GM10248 (cell line): ENCODE measurements around the gene LARGE1.

ENCODE experiments used
- CTCF ChIA-PET: fragments of 300-600 bp; sonication (Branson Sonifier 250); formaldehyde crosslinking; extraction: SDS; loops from one replicate; lab custom pipeline; 2021; ENCODE audit warnings: antibody characterized with exemption; lab: Yijun Ruan, JAX
- POLR2A ChIA-PET: fragments of 350-650 bp; sonication (Branson Sonifier 250); formaldehyde crosslinking; extraction: SDS; loops from one replicate; lab custom pipeline; 2020; ENCODE audit warnings: antibody characterized with exemption; lab: Yijun Ruan, JAX
- DNase-seq: peaks from one replicate; pipeline ENCODE4 v3.0.0; 2012; ENCODE audit errors: extremely low spot score
- TF ChIP-seq, protein P1 (sequence below): IDR thresholded peaks from 2 replicates; pipeline ENCODE4 v1.5.1; 2012; ENCODE audit warnings: mild to moderate bottlenecking, low read depth; ENCODE audit errors: extremely low read depth, missing control alignments, control extremely low read depth

The LARGE1 gene

DNA sequence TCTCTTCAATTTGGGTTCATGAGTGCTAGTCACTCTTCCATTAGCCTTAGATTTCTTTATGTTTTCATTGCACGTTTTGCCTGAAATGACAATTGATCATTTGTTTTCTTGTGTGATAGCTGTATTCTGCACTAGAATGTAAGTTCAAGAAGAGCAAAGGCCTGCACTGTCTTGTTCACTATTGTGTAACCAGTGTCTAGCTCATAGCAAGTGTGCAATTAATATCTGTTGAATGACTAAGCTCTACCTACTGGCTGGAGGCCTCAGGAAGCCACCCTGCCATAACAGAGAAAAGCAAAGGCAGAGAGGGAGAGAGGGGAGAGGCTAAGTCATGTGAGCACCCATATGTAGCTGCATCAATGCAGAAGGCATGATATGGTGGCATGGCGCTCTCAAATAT, 569.3 kb downstream of the LARGE1 start:
- ChIA-PET CTCF (no interaction called here), POLR2A (no interaction called here)
- DNase-seq = no peak
- TF ChIP-seq, protein P1, sequence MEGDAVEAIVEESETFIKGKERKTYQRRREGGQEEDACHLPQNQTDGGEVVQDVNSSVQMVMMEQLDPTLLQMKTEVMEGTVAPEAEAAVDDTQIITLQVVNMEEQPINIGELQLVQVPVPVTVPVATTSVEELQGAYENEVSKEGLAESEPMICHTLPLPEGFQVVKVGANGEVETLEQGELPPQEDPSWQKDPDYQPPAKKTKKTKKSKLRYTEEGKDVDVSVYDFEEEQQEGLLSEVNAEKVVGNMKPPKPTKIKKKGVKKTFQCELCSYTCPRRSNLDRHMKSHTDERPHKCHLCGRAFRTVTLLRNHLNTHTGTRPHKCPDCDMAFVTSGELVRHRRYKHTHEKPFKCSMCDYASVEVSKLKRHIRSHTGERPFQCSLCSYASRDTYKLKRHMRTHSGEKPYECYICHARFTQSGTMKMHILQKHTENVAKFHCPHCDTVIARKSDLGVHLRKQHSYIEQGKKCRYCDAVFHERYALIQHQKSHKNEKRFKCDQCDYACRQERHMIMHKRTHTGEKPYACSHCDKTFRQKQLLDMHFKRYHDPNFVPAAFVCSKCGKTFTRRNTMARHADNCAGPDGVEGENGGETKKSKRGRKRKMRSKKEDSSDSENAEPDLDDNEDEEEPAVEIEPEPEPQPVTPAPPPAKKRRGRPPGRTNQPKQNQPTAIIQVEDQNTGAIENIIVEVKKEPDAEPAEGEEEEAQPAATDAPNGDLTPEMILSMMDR = no peak

DNA sequence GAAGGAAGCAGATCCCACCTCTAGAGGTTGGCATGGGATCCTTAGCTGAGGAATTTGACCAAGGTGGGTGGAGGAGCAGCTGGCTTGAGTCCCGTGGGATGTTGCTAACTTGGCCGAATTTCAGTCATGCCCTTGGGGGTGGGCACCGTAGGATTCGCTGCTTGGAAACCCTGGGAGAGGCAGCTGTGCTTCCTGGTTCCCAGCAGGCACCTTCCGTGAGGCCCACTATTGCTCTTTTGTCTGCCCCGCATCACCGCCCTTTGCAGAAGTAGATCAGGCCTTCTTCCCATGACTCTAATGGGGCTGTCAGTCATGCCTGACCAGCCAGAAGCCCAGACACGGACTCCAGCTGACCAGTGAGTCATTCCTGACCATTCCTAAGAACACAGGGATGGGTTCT, 569.8 kb downstream of the LARGE1 start:
- POLR2A ChIA-PET = no interaction called here

DNA sequence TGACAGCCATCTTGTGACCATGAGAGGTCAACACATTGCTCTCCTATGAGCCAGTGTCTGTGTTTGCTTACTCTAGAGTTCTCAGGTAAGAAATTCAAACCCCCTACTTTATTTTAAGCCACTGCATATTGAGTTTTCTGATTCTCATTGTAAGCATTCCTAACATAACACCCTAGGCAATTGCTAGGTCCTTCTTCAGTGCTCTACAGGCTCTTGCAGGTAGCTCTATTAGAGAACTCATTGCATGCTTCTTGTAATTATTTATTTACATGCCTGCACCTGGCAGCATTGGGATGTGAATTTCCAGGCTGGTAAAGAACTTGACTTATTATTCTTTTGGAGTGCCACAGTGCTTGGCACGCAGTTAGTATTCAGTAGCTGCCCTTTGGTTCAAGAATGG, 573.3 kb downstream of the LARGE1 start:
- CTCF ChIA-PET = interaction anchor here (1.2 kb wide), 1 partner anchor 10 kb away, joined by 5 read pairs; no protein-coding TSS in a partner anchor

More for the DNA sequence above, 569.8 kb downstream of the LARGE1 start:
- DNase-seq = no peak
- CTCF ChIA-PET = no interaction called here
- TF ChIP-seq, protein P1 = no peak

DNA sequence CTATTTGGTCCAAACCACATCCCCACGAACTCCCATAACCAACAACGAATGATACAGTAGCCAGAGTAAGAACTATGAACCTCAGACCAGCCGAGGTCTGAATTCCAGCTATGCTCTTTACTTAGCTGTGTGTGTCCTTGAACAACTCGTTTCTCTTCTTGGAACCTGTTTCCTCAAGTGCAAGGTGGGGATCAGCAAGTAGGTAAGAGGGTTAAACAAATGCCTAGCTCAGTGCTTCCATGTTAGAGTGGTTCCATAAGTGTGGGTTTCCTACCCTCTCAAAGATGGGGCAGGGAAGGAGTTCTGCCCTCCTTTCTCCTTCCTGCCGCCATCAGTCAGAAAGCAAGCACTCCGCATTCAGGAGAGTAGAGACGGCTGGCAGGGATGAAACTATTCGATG, 578.7 kb downstream of the LARGE1 start:
- TF ChIP-seq, protein P1 = no peak
- ChIA-PET POLR2A (no interaction called here), CTCF (interaction anchor here (1.1 to 1.8 kb wide), 3 partner anchors 9 to 15 kb away, joined by 3 to 5 read pairs (median 3); no protein-coding TSS in a partner anchor)
- DNase-seq = no peak

More for the DNA sequence above, 573.3 kb downstream of the LARGE1 start:
- no peak for DNase-seq
- TF ChIP-seq, protein P1 = no peak
- POLR2A ChIA-PET = no interaction called here

DNA sequence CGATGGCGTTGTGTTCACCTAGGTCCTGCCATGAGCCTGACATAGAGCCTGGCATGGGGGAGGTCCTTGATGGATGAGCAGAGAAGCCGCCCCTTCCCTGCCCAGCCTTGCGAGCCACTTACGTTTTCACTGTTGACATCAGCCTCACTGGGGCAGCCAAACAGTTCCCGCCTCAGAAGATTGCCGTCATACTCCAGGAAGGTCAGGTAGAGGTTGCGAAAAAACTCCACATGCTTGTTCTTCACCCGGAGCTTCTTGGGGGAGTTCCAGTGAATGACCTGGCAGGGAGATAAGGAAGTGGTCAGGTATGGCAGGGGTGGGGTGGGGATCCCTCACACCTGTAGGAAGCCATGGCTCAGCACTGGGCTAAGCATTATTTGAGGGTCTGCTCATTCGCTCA, 582.8 kb downstream of the LARGE1 start:
- ChIA-PET POLR2A (no interaction called here), CTCF (no interaction called here)
- TF ChIP-seq, protein P1 = no peak
- no peak for DNase-seq

DNA sequence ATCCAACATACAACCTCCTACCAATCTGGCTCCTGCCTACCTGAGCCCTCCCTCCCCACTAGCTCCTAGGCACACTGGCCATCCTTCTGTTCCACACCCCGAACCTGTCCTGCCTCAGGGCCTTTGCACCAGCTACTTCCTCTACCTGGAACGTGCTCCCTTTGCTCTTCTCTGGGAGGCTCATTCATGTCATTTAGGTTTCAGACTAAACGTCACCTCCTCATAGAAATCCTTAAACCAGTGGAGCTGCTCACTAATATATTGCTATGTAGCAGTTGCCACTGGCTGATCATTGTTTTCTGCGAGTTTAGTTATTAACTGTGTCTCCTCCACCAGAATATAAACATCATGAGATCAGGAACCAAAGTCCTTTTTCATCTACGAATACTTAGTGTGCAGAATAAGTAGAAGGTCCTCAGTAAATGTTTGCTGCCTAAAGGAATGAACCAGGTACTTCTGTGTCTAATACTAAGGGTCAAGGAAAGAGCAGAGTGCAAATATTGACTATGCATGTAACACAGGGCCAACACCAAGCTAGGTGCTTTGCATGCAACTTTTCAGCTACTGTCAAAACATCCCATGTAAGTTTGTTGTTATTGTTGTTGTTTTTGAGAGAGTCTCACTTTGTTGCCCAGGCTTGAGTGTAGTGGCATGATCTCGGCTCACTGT, 584.5 kb downstream of the LARGE1 start:
- POLR2A ChIA-PET = no interaction called here
- DNase-seq = no peak
- CTCF ChIA-PET = no interaction called here
- TF ChIP-seq, protein P1 = no peak
